Vagina (tissue), 2 donors: ENCODE data around the gene PPP3CB. TPM values are rescaled to one million over a fixed set of nuclear protein-coding genes. Genes with fewer than 3 reads are reported as not detected.

Experiments used
- DNase-seq, 2 donors: peaks; one replicate each; pipeline ENCODE4 v3.0.0-alpha.2; 2017; ENCODE audit errors: extremely low spot score in 2 of 2
- H3K27ac ChIP-seq: fragments of 200-600 bp; sonication (generic); one replicate; pipeline ENCODE4 v1.5.1; 2019
- H3K27me3 ChIP-seq: fragments of 200-600 bp; sonication (generic); one replicate; pipeline ENCODE4 v1.5.1; 2019
- H3K36me3 ChIP-seq, 2 donors: fragments of 200-600 bp; sonication (generic); one replicate each; pipeline ENCODE4 v1.5.1; 2017 to 2019
- H3K4me1 ChIP-seq: fragments of 200-600 bp; sonication (generic); one replicate; pipeline ENCODE4 v1.5.1; 2019
- H3K4me3 ChIP-seq, 2 donors: fragments of 200-600 bp; sonication (generic); 1 replicate in 1 of 2; 2 replicates in 1 of 2; pipeline ENCODE4 v1.5.1; 2016 to 2019
- H3K9me3 ChIP-seq: fragments of 200-600 bp; sonication (generic); one replicate; pipeline ENCODE4 v1.5.1; 2019
- POLR2A ChIP-seq, 2 donors: fragments of 450-650 bp; IDR thresholded peaks; one replicate each; pipeline ENCODE4 v1.6.1; 2017; ENCODE audit warnings: antibody characterized with exemption in 2 of 2, mild to moderate bottlenecking in 2 of 2, moderate library complexity in 2 of 2
- POLR2AphosphoS5 ChIP-seq, 2 donors: sonication (generic); formaldehyde crosslinking; IDR thresholded peaks; one replicate each; pipeline ENCODE4 v1.9.0; 2017; ENCODE audit warnings: antibody characterized with exemption in 2 of 2, mild to moderate bottlenecking in 2 of 2, low read depth in 1 of 2; ENCODE audit not compliant: insufficient read depth in 1 of 2
- intact Hi-C: fragments of 100-400 bp; cut with DNase I; formaldehyde crosslinking; loops from one replicate; pipeline ENCODE4 v1.15.1; 2023
- total RNA-seq: library from RNA; depleted of rRNA; stranded (reverse); fragments of >200 nt; gene quantifications from one replicate; pipeline ENCODE4 v1.2.3, GENCODE V29; 2016
- TF ChIP-seq, protein P1 (sequence below), 3 experiments: fragments of 450-650 bp in 2 of 3; fragments of 200-600 bp in 1 of 3; sonication (generic) in 1 of 3; IDR thresholded peaks; one replicate each; pipeline ENCODE4 v1.5.1; 2017 to 2019; ENCODE audit warnings: antibody characterized with exemption in 3 of 3, mild to moderate bottlenecking in 2 of 3, moderate library complexity in 2 of 3

Gene PPP3CB
- total RNA-seq, 1 donor from 2014 or later = 46.2 TPM

DNA sequence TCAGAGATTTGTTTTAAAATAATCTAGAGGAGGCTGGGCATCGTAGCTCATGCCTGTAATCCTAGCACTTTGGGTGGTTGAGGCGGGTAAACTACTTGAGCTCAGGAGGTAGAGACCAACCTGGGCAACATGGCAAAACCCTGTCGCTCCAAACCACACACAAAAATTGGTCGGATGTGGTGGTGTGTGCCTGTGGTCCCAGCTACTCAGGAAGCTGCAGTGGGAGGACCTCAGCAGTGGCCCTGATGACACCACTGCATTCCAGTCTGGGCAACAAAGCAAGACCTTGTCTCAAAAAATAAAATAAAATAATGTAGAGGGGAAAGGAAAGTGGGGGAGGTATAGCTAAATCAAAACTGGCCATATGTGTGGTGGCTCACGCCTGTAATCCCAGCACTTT, 13.9 kb upstream of the PPP3CB start:
- Histone ChIP-seq H3K4me3 (no peak overlapping the region), H3K4me1 (no peaks in the 10 kb centered on the region), H3K27ac (no peak overlapping the region), H3K27me3 (no peaks in the 10 kb centered on the region), H3K9me3 (no peaks in the 10 kb centered on the region), H3K36me3 (peaks cover 0 to 20% of the 10 kb centered on the region in 2 donors)
- TF ChIP-seq POLR2AphosphoS5 (IDR thresholded peaks at IDR 0.05; ENCODE audit: insufficient read depth in 1 of 2, low read depth in 1 of 2) (no peak), POLR2A (IDR thresholded peaks at IDR 0.05) (no peak)
- TF ChIP-seq, protein P1, sequence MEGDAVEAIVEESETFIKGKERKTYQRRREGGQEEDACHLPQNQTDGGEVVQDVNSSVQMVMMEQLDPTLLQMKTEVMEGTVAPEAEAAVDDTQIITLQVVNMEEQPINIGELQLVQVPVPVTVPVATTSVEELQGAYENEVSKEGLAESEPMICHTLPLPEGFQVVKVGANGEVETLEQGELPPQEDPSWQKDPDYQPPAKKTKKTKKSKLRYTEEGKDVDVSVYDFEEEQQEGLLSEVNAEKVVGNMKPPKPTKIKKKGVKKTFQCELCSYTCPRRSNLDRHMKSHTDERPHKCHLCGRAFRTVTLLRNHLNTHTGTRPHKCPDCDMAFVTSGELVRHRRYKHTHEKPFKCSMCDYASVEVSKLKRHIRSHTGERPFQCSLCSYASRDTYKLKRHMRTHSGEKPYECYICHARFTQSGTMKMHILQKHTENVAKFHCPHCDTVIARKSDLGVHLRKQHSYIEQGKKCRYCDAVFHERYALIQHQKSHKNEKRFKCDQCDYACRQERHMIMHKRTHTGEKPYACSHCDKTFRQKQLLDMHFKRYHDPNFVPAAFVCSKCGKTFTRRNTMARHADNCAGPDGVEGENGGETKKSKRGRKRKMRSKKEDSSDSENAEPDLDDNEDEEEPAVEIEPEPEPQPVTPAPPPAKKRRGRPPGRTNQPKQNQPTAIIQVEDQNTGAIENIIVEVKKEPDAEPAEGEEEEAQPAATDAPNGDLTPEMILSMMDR (IDR thresholded peaks at IDR 0.05) = no peak
- intact Hi-C loops = no loop called here
- DNase-seq = no peak

GRCh38 chr10:73506491-73506890, 10.7 kb upstream of the PPP3CB start:
- peaks cover 0 to 27% of the 10 kb centered on the region in 2 donors for H3K36me3 ChIP-seq
- H3K27ac ChIP-seq = no peak overlapping the region
- no peaks in the 10 kb centered on the region for H3K4me1 ChIP-seq
- DNase-seq = no peak
- no peaks in the 10 kb centered on the region for H3K27me3 ChIP-seq
- intact Hi-C loops = no loop called here
- H3K9me3 ChIP-seq = no peaks in the 10 kb centered on the region
- TF ChIP-seq, protein P1 (IDR thresholded peaks at IDR 0.05) = no peak
- TF ChIP-seq POLR2AphosphoS5 (IDR thresholded peaks at IDR 0.05; ENCODE audit: insufficient read depth in 1 of 2, low read depth in 1 of 2) (no peak), POLR2A (IDR thresholded peaks at IDR 0.05) (no peak)
- no peak overlapping the region for H3K4me3 ChIP-seq

DNA sequence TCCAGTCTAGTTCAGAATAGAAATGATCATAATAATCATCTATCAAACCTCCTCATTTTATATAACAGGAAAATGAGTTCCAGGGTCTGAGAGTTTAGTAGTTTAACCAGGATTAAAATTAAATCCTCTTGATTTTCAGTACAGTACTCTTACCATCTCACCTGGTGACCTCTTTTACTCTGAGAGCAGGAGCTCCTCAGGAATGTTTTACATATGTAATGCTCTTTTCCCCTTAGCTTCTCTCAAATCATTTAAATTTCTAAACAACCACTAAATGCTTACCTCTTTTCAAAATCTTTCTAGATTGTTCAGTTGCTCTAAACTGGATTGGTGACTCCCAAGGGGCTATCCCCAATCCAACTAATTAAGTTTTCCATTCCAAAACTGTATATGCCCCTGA, 10.2 kb upstream of the PPP3CB start:
- TF ChIP-seq POLR2A (IDR thresholded peaks at IDR 0.05) (no peak), POLR2AphosphoS5 (IDR thresholded peaks at IDR 0.05; ENCODE audit: insufficient read depth in 1 of 2, low read depth in 1 of 2) (no peak)
- TF ChIP-seq, protein P1 (IDR thresholded peaks at IDR 0.05) = no peak
- peaks cover 0 to 27% of the 10 kb centered on the region in 2 donors for H3K36me3 ChIP-seq

DNA sequence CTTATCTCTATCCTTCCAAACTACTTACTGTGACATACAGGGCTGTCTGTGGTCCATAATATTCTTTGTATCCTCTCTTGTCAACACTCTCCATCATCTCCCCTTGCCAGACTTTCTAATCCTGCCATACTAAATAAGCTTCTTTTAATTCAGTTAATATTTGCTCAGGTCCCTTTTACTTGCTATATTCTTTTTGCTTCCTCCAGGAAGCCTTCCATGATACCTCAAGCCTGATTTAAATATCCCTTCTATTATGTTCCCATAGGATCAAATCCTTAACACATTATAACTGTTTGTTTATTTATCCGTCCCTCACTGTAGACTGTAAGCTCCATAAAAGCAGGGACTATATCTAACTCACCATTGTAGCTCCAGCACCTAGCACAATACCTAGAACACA, 7.2 kb upstream of the PPP3CB start:
- intact Hi-C loops = no loop called here
- TF ChIP-seq, protein P1 (IDR thresholded peaks at IDR 0.05) = no peak
- no peak for TF ChIP-seq POLR2AphosphoS5 (IDR thresholded peaks at IDR 0.05; ENCODE audit: insufficient read depth in 1 of 2, low read depth in 1 of 2)
- no peak for TF ChIP-seq POLR2A (IDR thresholded peaks at IDR 0.05)
- H3K4me1 ChIP-seq = no peaks in the 10 kb centered on the region
- H3K27ac ChIP-seq = no peak overlapping the region
- no peak overlapping the region for H3K4me3 ChIP-seq
- no peaks in the 10 kb centered on the region for H3K9me3 ChIP-seq
- peaks cover 0 to 28% of the 10 kb centered on the region in 2 donors for H3K36me3 ChIP-seq
- no peaks in the 10 kb centered on the region for H3K27me3 ChIP-seq
- DNase-seq = no peak

More for the DNA sequence above, 10.2 kb upstream of the PPP3CB start:
- DNase-seq = no peak
- no peaks in the 10 kb centered on the region for H3K9me3 ChIP-seq
- H3K4me1 ChIP-seq = no peaks in the 10 kb centered on the region
- no peak overlapping the region for H3K27ac ChIP-seq
- no peak overlapping the region for H3K4me3 ChIP-seq
- H3K27me3 ChIP-seq = no peaks in the 10 kb centered on the region
- intact Hi-C loops = no loop called here

DNA sequence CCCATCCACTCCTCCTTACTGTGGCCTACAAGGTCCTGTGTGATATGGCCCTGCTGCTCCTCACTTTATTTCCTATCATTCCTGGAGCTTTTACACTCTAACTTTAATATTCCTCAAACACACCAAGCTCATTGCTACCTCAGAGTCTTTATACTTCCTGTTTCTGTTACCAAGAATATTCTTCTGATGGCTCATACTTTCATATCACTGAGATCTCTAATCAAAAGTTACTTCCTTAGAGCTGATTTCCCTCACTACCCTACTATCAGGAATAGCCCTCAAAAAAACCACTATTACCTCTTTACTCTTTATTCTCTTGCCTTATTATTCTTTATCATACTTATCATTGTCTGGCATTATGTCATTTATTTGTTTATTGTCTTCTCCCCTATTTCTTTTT, 5.8 kb upstream of the PPP3CB start:
- Histone ChIP-seq H3K36me3 (peaks cover 0 to 32% of the 10 kb centered on the region in 2 donors), H3K4me1 (peaks cover 5% of the 10 kb centered on the region), H3K4me3 (no peak overlapping the region), H3K27me3 (no peaks in the 10 kb centered on the region), H3K27ac (no peak overlapping the region), H3K9me3 (no peaks in the 10 kb centered on the region)
- TF ChIP-seq, protein P1 (IDR thresholded peaks at IDR 0.05) = no peak
- TF ChIP-seq POLR2AphosphoS5 (IDR thresholded peaks at IDR 0.05; ENCODE audit: insufficient read depth in 1 of 2, low read depth in 1 of 2) (no peak), POLR2A (IDR thresholded peaks at IDR 0.05) (no peak)
- intact Hi-C loops = no loop called here
- DNase-seq = no peak
